SK-N-MC (cell line): Measurements from ENCODE around the gene CAMTA1.

ENCODE experiments used
- EZH2 ChIP-seq: fragments of 200-600 bp; sonication (generic); IDR thresholded peaks from one replicate; pipeline ENCODE4 v1.6.1; 2017; ENCODE audit warnings: antibody characterized with exemption
- POLR2AphosphoS5 ChIP-seq: IDR thresholded peaks from 2 replicates; pipeline ENCODE4 v1.6.1; 2012; ENCODE audit warnings: mild to moderate bottlenecking, low read depth, low read length, borderline replicate concordance

- TF ChIP-seq POLR2AphosphoS5, result no peak
- TF ChIP-seq EZH2, result no peak
These were observed 741.8 kb downstream of the CAMTA1 start for GRCh38 chr1:7526867-7527732.
